ENCODE results near the gene PER3.

PER3 gene

GRCh38 chr1:7893529-7894180 lies 109.6 kb downstream of the PER3 start (continued):
- TF ChIP-seq ZNF664 (tag by site-specific recombination; IDR thresholded peaks at IDR 0.05) = no peak

All from HEK293 (cell line).